Ishikawa (cell line): ENCODE results near the gene GOLGB1.

ENCODE experiments used
- CEBPB ChIP-seq: IDR thresholded peaks from 2 replicates; pipeline ENCODE4 v1.6.1; 2012
- CREB1 ChIP-seq: IDR thresholded peaks from 2 replicates; pipeline ENCODE4 v1.6.1; 2012; ENCODE audit warnings: low read depth
- EGR1 ChIP-seq: IDR thresholded peaks from 2 replicates; pipeline ENCODE4 v1.6.1; 2012
- EP300 ChIP-seq: IDR thresholded peaks from 2 replicates; pipeline ENCODE4 v1.6.1; 2012; ENCODE audit warnings: borderline replicate concordance
- FOXM1 ChIP-seq: IDR thresholded peaks from 2 replicates; pipeline ENCODE4 v1.6.1; 2012; ENCODE audit warnings: low read depth, borderline replicate concordance
- MAX ChIP-seq: IDR thresholded peaks from 2 replicates; pipeline ENCODE4 v1.6.1; 2012
- NFIC ChIP-seq: IDR thresholded peaks from 2 replicates; pipeline ENCODE4 v1.6.1; 2012
- RAD21 ChIP-seq: IDR thresholded peaks from 2 replicates; pipeline ENCODE4 v1.6.1; 2012; ENCODE audit warnings: low read depth
- REST ChIP-seq: IDR thresholded peaks from 2 replicates; pipeline ENCODE4 v1.6.1; 2012; ENCODE audit warnings: low read depth, mild to moderate bottlenecking
- TAF1 ChIP-seq: IDR thresholded peaks from 2 replicates; pipeline ENCODE4 v1.6.1; 2012; ENCODE audit warnings: low read depth, mild to moderate bottlenecking
- TCF12 ChIP-seq: IDR thresholded peaks from 2 replicates; pipeline ENCODE4 v1.6.1; 2012; ENCODE audit warnings: low read depth
- TEAD4 ChIP-seq: IDR thresholded peaks from 2 replicates; pipeline ENCODE4 v1.6.1; 2012
- USF1 ChIP-seq: IDR thresholded peaks from 2 replicates; pipeline ENCODE4 v1.6.1; 2012
- YY1 ChIP-seq: IDR thresholded peaks from 2 replicates; pipeline ENCODE4 v1.6.1; 2012; ENCODE audit warnings: low read depth
- ZBTB7A ChIP-seq: IDR thresholded peaks from 2 replicates; pipeline ENCODE4 v1.6.1; 2012; ENCODE audit warnings: low read depth

GOLGB1 gene

GRCh38 chr3:121645054-121645453 is 104.5 kb downstream of the GOLGB1 start:
- TF ChIP-seq MAX (no peak), YY1 (no peak), USF1 (no peak), TEAD4 (no peak), FOXM1 (no peak), RAD21 (no peak)

GRCh38 chr3:121642601-121643314 is 106.8 kb downstream of the GOLGB1 start:
- no peak for TF ChIP-seq TCF12

GRCh38 chr3:121641127-121641526 is 108.4 kb downstream of the GOLGB1 start:
- no peak for TF ChIP-seq NFIC
- TF ChIP-seq EP300: no peak
- no peak for TF ChIP-seq ZBTB7A
- TF ChIP-seq USF1: no peak
- TF ChIP-seq REST: no peak
- no peak for TF ChIP-seq TEAD4

- TF ChIP-seq TCF12 (no peak), EP300 (no peak), ZBTB7A (no peak), EGR1 (no peak), YY1 (no peak), NFIC (no peak), REST (no peak), TEAD4 (no peak), CREB1 (no peak), RAD21 (no peak), MAX (no peak), USF1 (no peak), FOXM1 (no peak), CEBPB (no peak), TAF1 (no peak)
Observed at GRCh38 chr3:121637922-121638321, 111.6 kb downstream of the GOLGB1 start.

GRCh38 chr3:121630355-121630754 is 119.2 kb downstream of the GOLGB1 start:
- TF ChIP-seq NFIC: no peak
- TF ChIP-seq EP300: no peak
- no peak for TF ChIP-seq TCF12
- TF ChIP-seq YY1: no peak
- no peak for TF ChIP-seq RAD21
- TF ChIP-seq MAX: no peak
- no peak for TF ChIP-seq REST
- TF ChIP-seq USF1: no peak
- no peak for TF ChIP-seq CREB1
- no peak for TF ChIP-seq ZBTB7A
- no peak for TF ChIP-seq EGR1
- no peak for TF ChIP-seq TAF1
- no peak for TF ChIP-seq FOXM1
- TF ChIP-seq CEBPB: no peak
- TF ChIP-seq TEAD4: no peak
